ENCODE data around the gene ADAMTS3.
"Not testable (repeated sequence)": the region's sequence is repeated elsewhere in the genome, so short reads cannot be mapped to it uniquely, and the experiment has no call there.

Gene ADAMTS3

DNA sequence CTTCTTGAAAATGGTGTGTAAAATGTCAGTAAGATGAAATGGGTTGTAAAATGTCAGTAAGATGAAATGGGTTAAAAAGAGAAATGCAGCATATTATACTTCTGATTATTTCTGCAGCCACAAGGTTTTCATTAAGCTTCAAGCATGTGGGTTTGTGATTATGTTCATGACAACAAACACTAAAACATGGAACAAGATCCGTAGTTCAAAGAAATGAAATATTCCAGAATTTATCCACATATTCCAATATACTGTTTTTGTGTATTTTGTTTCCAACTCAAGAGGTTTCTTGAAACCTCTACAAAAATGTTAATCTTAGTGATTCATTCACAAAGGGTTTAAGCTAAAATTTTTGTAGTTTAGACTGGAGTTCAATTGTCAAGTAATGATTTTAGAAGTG lies 84.0 kb downstream of the ADAMTS3 start:
- DNase-seq (ENCODE audit: extremely low read depth in 1 of 2, low read depth in 1 of 2): no peak

DNA sequence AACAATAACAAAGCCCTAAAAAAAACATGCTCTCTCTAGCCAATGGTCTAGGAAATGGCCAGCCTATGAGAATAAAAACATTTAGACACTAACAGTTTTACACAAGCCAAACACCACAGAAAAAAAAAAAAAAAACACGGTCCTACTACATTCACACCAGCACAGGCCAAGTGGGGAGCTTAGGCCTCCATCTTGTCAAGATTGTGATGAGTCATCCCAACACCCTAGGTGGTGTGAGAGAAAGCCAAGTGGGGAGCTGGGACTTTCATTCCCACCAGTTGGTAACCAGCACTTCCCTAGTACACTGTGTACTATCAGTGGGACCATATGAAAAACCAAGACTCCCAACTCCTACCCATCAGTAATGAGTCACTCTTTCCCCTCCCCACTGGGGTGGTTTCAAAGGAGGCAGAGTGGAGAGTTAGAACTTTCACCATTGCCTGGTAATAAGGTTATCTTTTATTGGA lies 95.6 kb downstream of the ADAMTS3 start:
- DNase-seq (ENCODE audit: extremely low read depth in 1 of 2, low read depth in 1 of 2): no peak

DNA sequence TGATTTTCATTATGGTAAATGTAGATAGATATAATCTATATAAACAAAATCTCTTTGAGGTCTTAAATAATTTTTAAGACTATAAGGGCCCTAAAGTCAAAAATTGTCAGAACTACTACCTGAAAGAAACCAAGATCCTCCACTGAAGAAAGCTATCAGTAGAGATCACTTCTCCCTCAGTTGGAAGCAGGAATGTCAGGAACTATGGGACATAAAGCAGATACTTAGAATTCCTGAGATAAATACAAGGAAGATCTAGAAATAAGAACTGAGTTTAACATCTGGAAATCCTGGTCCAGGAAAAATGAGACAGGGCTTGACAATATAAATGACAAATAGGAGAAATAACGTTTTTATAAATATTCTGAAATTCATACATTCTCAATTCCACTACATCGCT lies 97.2 kb downstream of the ADAMTS3 start:
- no peak for DNase-seq (ENCODE audit: extremely low read depth in 1 of 2, low read depth in 1 of 2)

DNA sequence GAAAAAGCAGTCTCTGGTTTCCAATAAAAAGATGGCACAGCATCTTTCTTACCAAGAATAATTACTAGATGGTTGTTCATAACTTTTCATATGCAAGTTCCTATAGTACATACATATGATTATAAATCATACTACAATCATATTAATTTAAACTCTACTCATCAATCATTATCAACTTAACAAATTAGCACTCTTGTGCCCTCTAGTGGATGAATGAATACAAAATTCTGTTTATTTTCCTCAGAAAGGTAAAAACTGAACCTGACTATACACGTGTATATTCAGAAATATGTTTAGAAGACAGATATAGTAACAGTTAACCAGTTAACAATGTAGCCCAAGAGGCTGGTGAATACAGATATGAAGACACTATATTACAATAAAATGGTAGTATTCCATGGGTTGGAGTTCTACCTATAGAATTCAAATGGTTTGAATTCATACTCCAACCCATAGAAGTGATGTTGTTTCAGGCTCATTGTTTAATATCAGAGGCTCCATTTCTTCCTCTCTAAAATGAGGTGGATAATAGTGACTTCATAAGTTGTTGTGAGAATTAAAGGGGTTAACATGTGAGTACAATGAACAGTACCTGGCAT lies 100.0 kb downstream of the ADAMTS3 start:
- no peak for DNase-seq (ENCODE audit: extremely low read depth in 1 of 2, low read depth in 1 of 2)

DNA sequence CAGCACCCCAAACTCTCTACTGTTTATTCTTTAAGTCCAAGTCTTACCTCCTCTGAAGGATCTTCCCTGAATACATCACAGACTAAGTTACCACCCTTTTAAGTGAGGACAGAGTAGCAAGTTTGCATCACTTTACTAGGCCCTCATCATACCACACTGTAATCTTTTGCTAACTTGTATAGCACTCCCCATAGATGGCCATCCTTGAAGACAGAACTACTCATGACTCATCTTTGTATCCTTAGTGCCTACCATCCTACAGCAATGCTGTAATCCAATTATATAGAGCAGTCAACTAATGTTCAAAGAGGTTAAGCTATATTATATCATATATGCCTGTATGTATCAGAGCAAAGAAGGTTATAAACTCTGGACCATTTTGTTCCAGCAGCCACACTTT lies 101.4 kb downstream of the ADAMTS3 start:
- no peak for DNase-seq (ENCODE audit: extremely low read depth in 1 of 2, low read depth in 1 of 2)

DNA sequence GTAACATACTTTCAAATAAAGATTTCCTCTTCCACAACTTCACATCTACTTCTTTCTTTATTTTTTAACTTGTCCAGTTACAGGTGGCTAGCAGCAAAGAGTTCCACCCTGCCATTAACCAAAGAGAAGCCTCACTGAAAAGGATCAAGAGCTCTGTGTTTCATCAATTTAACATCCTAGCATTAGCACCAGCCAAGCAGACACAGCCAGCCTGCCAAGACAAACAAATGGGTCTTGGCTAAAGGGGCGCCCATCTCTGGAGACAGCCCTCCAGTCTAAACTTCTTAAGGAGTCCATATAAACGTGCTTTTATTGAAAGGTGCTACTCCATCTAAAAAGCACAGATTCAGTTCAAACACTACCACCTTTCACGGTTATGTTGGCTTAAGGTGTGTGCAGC lies 105.3 kb downstream of the ADAMTS3 start:
- DNase-seq (ENCODE audit: extremely low read depth in 1 of 2, low read depth in 1 of 2): no peak

DNA sequence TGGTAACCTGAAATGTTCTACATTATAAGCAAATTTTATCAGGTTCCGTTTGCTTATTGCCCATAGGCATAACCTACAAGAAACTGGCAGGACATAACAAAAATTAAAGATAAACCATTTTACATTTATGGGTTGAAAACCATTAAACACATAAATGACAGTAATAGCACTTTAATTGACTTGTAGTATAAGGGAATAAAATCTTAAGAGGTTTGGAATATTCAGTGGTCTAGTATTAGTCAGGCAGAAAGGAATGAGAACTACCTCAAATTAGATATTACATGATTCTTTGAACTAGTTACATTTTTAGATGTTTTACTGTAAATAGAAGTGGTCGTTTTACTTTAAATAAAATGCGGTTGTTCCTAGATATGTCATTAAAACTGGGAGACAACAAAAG lies 111.9 kb downstream of the ADAMTS3 start:
- DNase-seq (ENCODE audit: extremely low read depth in 1 of 2, low read depth in 1 of 2): no peak

DNA sequence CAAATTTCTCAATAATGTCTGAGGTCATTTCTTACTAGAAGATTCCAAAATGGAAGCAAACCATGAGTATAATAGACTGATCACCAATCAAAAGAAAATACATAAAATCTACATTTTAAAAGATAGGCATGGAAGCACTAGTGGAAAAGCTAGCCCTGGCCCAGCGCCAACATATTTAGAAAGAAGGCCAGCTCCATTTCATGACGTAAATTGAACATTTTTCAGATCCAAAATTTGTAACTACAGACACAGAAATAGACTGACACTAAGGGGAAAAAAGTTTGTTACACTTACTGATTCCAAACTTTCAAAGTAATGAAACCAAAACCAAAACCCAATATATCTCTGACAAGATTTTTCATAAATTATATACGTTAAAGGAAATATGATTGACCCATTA lies 117.7 kb downstream of the ADAMTS3 start:
- no peak for DNase-seq (ENCODE audit: extremely low read depth in 1 of 2, low read depth in 1 of 2)

DNA sequence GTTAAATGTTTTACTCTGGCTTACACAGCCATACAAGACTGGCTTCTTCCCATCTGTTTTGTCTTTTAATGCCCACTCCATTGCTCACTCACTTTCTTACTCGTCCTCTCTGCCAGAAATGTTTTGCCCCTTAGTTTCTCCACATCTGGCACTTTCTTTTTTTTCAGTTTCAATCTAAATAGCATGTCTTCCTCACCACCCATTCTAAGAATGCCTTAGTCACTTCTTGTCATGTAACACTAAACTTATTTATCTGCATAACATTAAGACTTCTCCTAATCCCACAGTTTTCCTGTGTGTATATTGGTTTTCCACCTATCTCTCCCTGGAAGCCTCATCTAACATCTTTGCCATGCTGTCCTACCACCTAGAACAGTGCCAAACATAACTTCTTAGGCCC lies 119.3 kb downstream of the ADAMTS3 start:
- no peak for DNase-seq (ENCODE audit: extremely low read depth in 1 of 2, low read depth in 1 of 2)

DNA sequence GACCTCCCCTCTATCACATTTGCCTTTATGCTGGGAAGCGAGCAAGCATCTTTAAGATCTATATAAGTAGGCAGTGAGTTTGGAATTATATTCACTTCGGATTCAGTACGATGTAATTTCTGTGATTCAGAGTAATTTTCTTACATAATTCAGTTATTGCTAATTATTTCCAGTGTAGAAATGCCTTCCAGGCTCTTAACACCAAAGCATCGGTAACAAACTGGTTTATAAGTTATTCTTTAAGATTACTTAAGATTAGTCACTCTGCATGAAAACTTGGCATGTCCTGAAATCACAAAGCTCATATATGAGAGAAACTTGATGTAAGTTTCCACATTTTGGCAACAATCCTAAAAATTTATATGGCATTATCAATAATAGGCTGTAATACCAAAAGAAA lies 120.8 kb downstream of the ADAMTS3 start:
- no peak for DNase-seq (ENCODE audit: extremely low read depth in 1 of 2, low read depth in 1 of 2)

DNA sequence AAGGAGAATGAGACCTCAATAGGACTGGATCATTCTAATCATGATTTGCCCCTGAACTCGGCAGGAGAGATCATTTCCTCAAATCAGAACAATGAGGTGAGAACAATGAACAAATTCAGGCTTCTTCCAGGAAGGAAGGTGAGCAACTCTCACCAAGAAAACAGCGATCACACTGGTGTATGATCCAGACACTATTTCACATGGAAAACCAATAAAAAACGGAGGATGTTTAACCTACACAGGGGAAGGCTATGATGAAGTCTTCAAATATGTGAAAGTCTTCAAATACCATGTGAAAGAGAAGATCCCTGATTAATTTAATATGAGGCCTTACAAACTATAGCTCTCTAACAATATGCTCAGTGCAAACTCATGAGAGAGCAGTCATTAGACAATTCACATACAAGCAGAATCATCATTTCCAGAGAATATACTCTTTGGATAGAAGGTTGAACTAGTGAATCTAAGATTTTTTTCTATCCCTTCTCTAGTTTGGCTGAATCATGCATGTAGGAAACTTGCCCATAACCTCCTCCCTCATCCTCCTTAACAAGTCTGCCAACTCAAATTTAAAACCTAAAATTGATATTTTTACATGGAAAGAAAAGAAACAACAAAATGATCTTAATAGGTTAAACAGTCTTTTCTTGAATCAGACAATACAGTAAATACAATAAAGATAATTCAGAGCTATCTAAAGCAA lies 122.5 kb downstream of the ADAMTS3 start:
- DNase-seq (ENCODE audit: extremely low read depth in 1 of 2, low read depth in 1 of 2): no peak

DNA sequence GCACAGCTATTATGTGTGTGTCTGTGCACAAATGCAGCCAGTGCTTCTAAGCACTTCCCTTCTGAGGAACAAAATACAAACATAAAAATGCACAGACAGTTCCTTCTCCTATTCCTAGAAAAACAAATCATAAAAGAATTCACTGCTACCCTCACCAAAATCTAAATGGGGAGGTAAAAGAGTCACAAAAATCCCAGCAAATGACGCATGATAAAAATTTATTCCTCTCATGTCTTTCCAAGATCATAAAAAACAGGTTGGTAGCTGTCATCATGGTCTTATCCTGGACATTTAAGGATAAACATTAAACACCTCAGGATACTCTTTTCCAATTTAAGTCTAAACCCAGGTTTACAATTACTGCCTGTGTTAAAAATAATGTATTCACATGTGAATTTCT lies 124.9 kb downstream of the ADAMTS3 start:
- DNase-seq (ENCODE audit: extremely low read depth in 1 of 2, low read depth in 1 of 2): no peak

DNA sequence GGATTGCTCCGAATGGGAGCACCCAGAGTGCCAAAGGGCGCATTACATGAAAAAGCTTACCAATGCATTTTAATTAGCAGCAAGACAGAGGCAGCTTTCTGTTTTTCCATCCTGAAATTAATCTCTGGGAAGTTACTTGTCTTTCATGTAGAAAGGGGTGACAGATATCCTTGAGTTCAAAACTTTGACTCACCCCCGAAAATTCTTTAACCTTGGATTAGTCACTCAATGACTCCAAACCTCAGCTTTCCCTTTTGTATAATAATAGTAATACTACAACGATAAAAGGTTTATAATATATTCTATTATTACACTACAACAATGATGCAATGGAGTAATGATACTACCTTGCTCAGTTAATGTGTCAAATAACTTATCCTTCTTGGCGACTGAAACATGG lies 126.3 kb downstream of the ADAMTS3 start:
- no peak for DNase-seq (ENCODE audit: extremely low read depth in 1 of 2, low read depth in 1 of 2)

DNA sequence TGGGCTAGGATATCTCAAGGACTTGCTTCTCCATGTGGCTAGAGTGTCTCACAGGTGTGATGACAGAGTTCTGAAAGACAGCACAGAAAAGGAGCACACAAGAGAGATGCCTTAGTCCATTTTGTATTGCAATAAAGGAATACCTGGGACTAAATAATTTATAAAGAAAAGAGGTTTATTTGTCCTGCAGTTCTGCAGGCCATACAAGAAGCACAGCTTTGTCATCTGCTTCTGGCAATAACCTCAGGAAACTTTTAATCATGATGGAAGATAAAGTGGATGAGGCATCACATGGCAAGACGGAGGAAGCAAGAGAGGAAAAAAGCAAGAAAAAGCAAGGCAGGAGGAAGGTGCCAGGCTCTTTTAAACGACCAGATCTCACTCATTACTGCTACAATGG lies 126.9 kb downstream of the ADAMTS3 start:
- DNase-seq (ENCODE audit: extremely low read depth in 1 of 2, low read depth in 1 of 2): no peak

DNA sequence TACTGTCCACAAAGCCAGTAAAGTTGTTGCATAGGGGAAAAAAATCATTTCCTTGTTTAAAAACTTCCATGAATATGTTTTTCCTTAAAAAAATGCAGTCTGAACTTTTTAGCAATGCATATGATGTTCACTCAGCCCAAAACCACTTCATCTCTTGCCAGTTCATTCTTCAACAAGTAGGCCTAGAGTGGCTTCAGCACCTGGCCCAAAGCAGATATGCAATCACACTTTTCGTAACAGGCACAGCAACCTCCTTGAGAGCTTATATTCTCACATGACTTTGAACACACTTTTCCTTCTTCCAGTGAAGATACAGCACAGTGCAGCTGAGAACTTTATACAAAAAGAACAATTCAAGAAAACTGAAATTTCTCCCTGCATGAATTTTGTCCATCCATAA lies 128.6 kb downstream of the ADAMTS3 start:
- DNase-seq (ENCODE audit: extremely low read depth in 1 of 2, low read depth in 1 of 2): no peak

DNA sequence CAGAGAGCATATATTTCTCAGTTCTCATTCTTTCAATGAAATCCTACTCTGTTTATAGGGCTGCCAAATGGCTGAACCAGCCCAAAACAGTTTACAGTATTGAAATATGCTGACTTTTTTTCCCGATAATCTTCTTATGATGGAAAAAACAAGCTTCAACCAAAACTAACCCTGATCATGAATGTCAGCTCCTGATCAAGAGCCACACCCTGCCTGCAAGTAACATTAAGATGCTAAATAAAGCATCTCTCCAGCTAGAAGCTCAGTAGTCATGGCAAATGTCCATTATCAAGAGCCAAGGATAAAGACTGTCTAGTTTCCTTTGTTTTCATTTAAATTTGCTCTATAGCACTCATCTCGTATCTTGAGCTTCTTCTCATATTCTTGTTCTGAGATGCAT lies 136.0 kb downstream of the ADAMTS3 start:
- no peak for DNase-seq (ENCODE audit: extremely low read depth in 1 of 2, low read depth in 1 of 2)

DNA sequence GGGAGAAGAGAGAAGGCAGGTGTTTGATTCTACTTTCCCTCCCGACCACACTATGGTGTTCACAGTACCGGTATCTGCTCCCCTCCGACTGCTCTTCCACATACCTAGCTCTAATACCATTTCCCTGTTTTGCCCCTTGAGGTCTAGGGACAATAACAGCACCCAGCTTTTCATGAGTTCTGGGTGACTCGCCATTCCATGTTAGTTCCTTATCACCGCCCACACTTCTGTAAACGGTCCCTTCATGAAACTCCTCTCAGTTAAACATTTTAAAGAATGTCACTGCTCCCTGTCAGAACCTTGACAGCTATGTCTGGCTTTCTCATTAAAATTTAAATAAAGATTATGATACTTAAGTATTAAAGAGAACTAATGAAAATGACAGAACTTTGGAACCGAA lies 136.7 kb downstream of the ADAMTS3 start:
- no peak for DNase-seq (ENCODE audit: extremely low read depth in 1 of 2, low read depth in 1 of 2)

DNA sequence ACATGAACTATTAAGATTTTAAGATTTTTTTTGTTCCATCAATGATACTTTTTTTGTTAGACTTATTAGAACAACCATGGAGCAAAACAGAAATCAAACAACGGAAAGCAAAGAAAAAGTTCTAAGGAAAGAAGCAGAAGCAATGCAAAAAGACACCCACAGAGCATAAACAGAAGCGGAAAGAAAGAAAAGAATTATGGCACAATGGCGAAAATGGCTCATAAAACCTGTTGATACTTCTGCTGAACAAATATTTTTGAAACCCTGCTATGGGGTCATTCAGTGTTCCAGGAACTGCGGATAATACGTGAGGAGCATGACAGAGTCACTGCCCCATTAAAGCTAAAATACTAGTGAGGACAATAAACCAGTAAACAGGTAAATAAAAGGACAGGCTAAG lies 138.0 kb downstream of the ADAMTS3 start:
- DNase-seq (ENCODE audit: extremely low read depth in 1 of 2, low read depth in 1 of 2): no peak

DNA sequence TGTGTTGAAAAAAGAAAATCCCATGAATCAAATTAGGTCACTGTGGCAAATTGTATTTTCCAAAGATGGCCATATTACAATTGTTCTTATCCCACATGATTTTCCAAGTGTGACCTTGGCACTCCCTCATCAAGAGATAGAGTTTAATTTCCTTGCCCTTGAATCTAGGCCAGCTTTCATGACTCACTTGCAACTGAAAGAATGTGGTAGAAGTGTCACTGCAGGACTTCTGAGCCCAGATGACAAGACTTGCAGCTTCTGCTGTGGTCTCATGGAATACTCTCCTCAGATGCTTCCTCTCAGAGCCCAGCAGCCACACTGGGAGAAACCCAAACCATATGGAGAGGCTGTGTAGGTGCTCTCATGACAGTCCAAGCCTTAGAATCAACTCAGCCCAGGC lies 139.0 kb downstream of the ADAMTS3 start:
- DNase-seq (ENCODE audit: extremely low read depth in 1 of 2, low read depth in 1 of 2): no peak

DNA sequence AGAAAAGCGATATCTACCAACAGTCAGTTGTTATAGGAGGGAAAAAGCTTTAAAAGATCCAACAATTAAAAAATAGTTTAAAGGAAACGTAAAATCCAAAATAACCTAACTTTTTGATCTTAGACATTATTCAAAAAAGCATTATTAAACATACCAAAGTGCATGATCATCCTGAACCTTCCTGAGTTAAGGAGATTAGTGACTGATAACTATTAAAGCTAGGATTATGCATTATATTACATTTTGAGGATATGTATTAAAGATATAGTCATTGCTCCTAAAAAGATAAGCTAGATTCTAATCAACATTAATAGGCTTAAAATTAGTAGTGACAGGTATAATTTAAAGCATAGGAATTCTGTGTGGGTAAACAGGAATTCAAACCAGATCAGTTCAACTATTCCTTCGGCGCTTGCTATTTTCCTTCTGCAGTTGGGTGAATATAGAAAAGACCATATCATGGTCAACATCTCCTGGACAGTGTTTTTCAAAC lies 139.6 kb downstream of the ADAMTS3 start:
- no peak for DNase-seq (ENCODE audit: extremely low read depth in 1 of 2, low read depth in 1 of 2)

DNA sequence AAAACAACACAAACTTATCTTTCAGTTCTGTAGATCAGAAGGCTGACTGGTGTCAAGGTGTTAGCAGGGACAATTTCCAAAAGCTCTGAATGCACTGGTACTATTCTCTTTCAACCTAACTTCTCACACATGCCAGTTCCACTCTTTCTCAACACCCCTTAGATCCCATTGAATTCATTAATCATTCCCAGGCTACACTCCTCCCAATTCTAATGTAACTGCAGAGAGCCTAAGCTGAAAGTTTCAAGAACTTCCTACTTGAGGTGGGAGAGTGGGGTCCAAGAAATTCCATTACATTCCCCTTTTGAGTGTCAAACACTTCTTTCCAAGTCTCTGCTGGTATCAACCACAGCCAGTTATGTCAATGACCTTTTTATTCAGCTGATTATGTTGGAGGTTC lies 142.0 kb downstream of the ADAMTS3 start:
- DNase-seq (ENCODE audit: extremely low read depth in 1 of 2, low read depth in 1 of 2): no peak

DNA sequence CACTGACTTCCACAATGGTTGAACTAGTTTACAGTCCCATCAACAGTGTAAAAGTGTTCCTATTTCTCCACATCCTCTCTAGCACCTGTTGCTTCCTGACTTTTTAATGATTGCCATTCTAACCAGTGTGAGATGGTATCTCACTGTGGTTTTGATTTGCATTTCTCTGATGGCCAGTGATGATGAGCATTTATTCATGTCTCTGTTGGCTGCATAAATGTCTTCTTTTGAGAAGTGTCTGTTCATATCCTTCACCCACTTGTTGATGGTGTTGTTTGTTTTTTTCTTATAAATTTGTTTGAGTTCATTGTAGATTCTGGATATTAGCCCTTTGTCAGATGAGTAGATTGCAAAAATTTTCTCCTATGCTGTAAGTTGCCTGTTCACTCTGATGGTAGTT lies 143.1 kb downstream of the ADAMTS3 start:
- not testable (repeated sequence) for DNase-seq (ENCODE audit: extremely low read depth in 1 of 2, low read depth in 1 of 2)

DNA sequence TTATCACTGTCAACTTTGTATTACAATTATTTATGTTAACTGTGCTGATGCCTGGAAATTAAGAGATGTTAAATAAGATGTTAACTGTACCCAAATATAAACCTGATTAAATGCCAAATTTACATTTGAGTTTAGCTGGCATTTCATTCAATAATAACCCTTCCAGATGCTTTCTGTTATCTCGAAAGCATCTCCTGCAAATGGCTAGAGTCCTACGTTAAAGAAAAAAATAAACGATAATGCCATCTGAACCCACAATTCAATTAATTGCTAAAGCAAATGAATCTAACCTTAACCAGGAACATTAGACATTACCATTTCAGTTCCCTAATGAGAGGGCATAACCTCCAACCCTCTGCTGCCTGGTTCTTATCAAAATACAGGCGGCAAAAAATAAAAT lies 145.0 kb downstream of the ADAMTS3 start:
- no peak for DNase-seq (ENCODE audit: extremely low read depth in 1 of 2, low read depth in 1 of 2)
